Transverse colon (tissue), 3 donors: ENCODE data around the gene HHIP.

Source experiments
- CTCF ChIP-seq, 5 experiments: fragments of 200-600 bp in 3 of 5; fragments of 450-650 bp in 2 of 5; sonication (generic) in 3 of 5; IDR thresholded peaks; 1 replicate in 2 of 5; 2 replicates in 3 of 5; pipeline ENCODE4 v1.5.1; 2016 to 2017; ENCODE audit warnings: antibody characterized with exemption in 5 of 5, inconsistent platforms in 3 of 5, mild to moderate bottlenecking in 2 of 5, moderate library complexity in 1 of 5
- POLR2A ChIP-seq: fragments of 450-650 bp; IDR thresholded peaks from one replicate; pipeline ENCODE4 v1.6.1; 2016; ENCODE audit warnings: antibody characterized with exemption, mild to moderate bottlenecking, moderate library complexity

- no peak for TF ChIP-seq POLR2A
- TF ChIP-seq CTCF (IDR thresholded peaks at IDR 0.05), result no peak
Measured at GRCh38 chr4:144710526-144710912, 64.6 kb downstream of the HHIP start.
